ENCODE data around the gene TRIM38. TPM values are rescaled to one million over a fixed set of nuclear protein-coding genes. Genes with fewer than 3 reads are reported as not detected.

The TRIM38 gene
- total and polyA plus RNA-seq, 2 of the 13 experiments (the other 11 are each of a cell fraction or from before 2014, with no cell fraction given): 2.5 to 3.1 TPM

GRCh38 chr6:26003102-26003694 is 40.6 kb downstream of the TRIM38 start (continued):
- no peak for TF ChIP-seq ZNF646 (CRISPR knock-in tag; IDR thresholded peaks at IDR 0.05)
- 0 out of 2 replicates have a peak, but pooled peaks have one; percentile 53 for TF ChIP-seq ARID3A (IDR thresholded peaks at IDR 0.05; ENCODE audit: low read depth, low read length)
- no peak for TF ChIP-seq GFI1 (CRISPR knock-in tag; IDR thresholded peaks at IDR 0.05; ENCODE audit: borderline replicate concordance)
- TF ChIP-seq ZNF282 (IDR thresholded peaks at IDR 0.05; ENCODE audit: partially characterized antibody): no peak
- TF ChIP-seq HMGXB4 (CRISPR knock-in tag; IDR thresholded peaks at IDR 0.05; ENCODE audit: borderline replicate concordance in 1 of 2, low read depth in 1 of 2): 0 out of 4 replicates have a peak, but pooled peaks of 1 of the 2 experiments have one; percentile 33
- 0 out of 2 replicates have a peak, but pooled peaks have one; percentile 35 for TF ChIP-seq MIXL1 (CRISPR knock-in tag; IDR thresholded peaks at IDR 0.05)
- TF ChIP-seq MXI1 (IDR thresholded peaks at IDR 0.05; ENCODE audit: borderline replicate concordance, low read depth, low read length): 0 out of 3 replicates have a peak, but pooled peaks have one; percentile 12
- no peak for TF ChIP-seq ZZZ3 (CRISPR knock-in tag; IDR thresholded peaks at IDR 0.05; ENCODE audit: borderline replicate concordance)
- TF ChIP-seq CEBPG (CRISPR knock-in tag; IDR thresholded peaks at IDR 0.05): peak; percentile 74
- 0 out of 2 replicates have a peak, but pooled peaks have one; percentile 26 for TF ChIP-seq ZNF335 (CRISPR knock-in tag; IDR thresholded peaks at IDR 0.05)
- TF ChIP-seq STAG1 (CRISPR knock-in tag; IDR thresholded peaks at IDR 0.05): peak; percentile 73
- peak; percentile 79 for TF ChIP-seq SMC3 (IDR thresholded peaks at IDR 0.05; ENCODE audit: low read length)
- TF ChIP-seq HDAC1 (CRISPR knock-in tag; IDR thresholded peaks at IDR 0.05): no peak
- TF ChIP-seq XRCC5 (optimal IDR thresholded peaks at IDR 0.05; ENCODE audit: low read length): peak; percentile 30
- TF ChIP-seq ERF (CRISPR knock-in tag; IDR thresholded peaks at IDR 0.05): 0 out of 2 replicates have a peak, but pooled peaks have one; percentile 22
- TF ChIP-seq ARID5B (CRISPR knock-in tag; IDR thresholded peaks at IDR 0.05): no peak
